ENCODE results near the gene GEN1.

DNA sequence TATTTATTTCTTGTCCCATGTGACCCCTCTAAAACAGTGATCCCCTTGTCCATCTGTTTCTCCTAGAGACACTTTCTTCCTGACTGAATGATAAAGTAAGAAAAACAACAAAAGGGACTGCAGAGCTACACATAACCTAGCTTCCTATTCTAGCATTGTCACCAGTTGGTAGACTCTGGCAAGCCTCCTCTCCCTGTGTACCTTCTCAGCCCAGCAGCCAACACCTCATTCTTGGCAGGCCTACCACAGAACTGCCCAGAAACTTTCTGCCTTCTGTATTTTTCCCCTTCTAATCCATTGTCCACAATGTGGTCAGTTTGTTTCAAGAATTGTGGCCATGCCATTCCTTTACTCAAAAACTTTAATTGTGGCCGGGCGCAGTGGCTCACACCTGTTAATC is 13.7 kb upstream of the GEN1 start:
- TF ChIP-seq, protein P1, sequence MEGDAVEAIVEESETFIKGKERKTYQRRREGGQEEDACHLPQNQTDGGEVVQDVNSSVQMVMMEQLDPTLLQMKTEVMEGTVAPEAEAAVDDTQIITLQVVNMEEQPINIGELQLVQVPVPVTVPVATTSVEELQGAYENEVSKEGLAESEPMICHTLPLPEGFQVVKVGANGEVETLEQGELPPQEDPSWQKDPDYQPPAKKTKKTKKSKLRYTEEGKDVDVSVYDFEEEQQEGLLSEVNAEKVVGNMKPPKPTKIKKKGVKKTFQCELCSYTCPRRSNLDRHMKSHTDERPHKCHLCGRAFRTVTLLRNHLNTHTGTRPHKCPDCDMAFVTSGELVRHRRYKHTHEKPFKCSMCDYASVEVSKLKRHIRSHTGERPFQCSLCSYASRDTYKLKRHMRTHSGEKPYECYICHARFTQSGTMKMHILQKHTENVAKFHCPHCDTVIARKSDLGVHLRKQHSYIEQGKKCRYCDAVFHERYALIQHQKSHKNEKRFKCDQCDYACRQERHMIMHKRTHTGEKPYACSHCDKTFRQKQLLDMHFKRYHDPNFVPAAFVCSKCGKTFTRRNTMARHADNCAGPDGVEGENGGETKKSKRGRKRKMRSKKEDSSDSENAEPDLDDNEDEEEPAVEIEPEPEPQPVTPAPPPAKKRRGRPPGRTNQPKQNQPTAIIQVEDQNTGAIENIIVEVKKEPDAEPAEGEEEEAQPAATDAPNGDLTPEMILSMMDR (IDR thresholded peaks at IDR 0.05): no peak
- TF ChIP-seq POLR2A (IDR thresholded peaks at IDR 0.05): no peak

Measured in testis (tissue), 2 donors.